ENCODE results near the gene REXO4. TPM values are rescaled to one million over a fixed set of nuclear protein-coding genes. Genes with fewer than 3 reads are reported as not detected.

REXO4 gene
- 10 to 100 TPM; 13.4 to 13.8 TPM for total RNA-seq

GRCh38 chr9:133417541-133418461, at the start of gene REXO4:
TSS of gene REXO4 (minus strand) at chr9:133418010. CDS start at chr9:133417844, 166 bp downstream.
- TF ChIP-seq CTCF (IDR thresholded peaks at IDR 0.05), result no peak
- H3K4me1 ChIP-seq, result peaks cover 0 to 31% of the 10 kb centered on the region in 2 donors
- DNase-seq (ENCODE audit: low spot score), result peak; percentile 80

GRCh38 chr9:133467101-133467500, 49.3 kb upstream of the REXO4 start:
- H3K4me1 ChIP-seq, result no peaks in the 10 kb centered on the region
- no peaks in the 10 kb centered on the region for H3K36me3 ChIP-seq
- no peaks in the 10 kb centered on the region for H3K9me3 ChIP-seq
- TF ChIP-seq CTCF (IDR thresholded peaks at IDR 0.05), result no peak
- no peak overlapping the region for H3K4me3 ChIP-seq
- no peak for DNase-seq (ENCODE audit: low spot score)
- H3K27ac ChIP-seq, result no peak overlapping the region
- H3K27me3 ChIP-seq, result no peaks in the 10 kb centered on the region

More at GRCh38 chr9:133417541-133418461, at the start of gene REXO4:
- H3K9me3 ChIP-seq, result no peaks in the 10 kb centered on the region
- no peaks in the 10 kb centered on the region for H3K27me3 ChIP-seq
- H3K36me3 ChIP-seq, result peaks cover 10% of the 10 kb centered on the region
- peak within 1 kb of the TSS; percentile 81 to 83 for H3K27ac ChIP-seq
- H3K4me3 ChIP-seq, result peak within 1 kb of the TSS; percentile 75 to 89

GRCh38 chr9:133465984-133466383, 48.2 kb upstream of the REXO4 start:
- H3K4me1 ChIP-seq, result peaks cover 0 to 3% of the 10 kb centered on the region in 2 donors
- no peaks in the 10 kb centered on the region for H3K27me3 ChIP-seq
- H3K36me3 ChIP-seq, result no peaks in the 10 kb centered on the region
- no peak for DNase-seq (ENCODE audit: low spot score)
- H3K4me3 ChIP-seq, result no peak overlapping the region
- no peak for TF ChIP-seq CTCF (IDR thresholded peaks at IDR 0.05)
- no peak overlapping the region for H3K27ac ChIP-seq
- H3K9me3 ChIP-seq, result no peaks in the 10 kb centered on the region

GRCh38 chr9:133464638-133465037, 46.8 kb upstream of the REXO4 start:
- Histone ChIP-seq H3K9me3 (no peaks in the 10 kb centered on the region), H3K27me3 (no peaks in the 10 kb centered on the region), H3K4me3 (no peak overlapping the region), H3K27ac (no peak overlapping the region), H3K4me1 (peaks cover 0 to 12% of the 10 kb centered on the region in 2 donors), H3K36me3 (no peaks in the 10 kb centered on the region)
- TF ChIP-seq CTCF (IDR thresholded peaks at IDR 0.05), result no peak
- no peak for DNase-seq (ENCODE audit: low spot score)

- no peak overlapping the region for H3K4me3 ChIP-seq
- H3K4me1 ChIP-seq, result peaks cover 0 to 15% of the 10 kb centered on the region in 2 donors
- no peak for DNase-seq (ENCODE audit: low spot score)
- no peak overlapping the region for H3K27ac ChIP-seq
- no peak for TF ChIP-seq CTCF (IDR thresholded peaks at IDR 0.05)
- no peaks in the 10 kb centered on the region for H3K9me3 ChIP-seq
- H3K36me3 ChIP-seq, result no peaks in the 10 kb centered on the region
- H3K27me3 ChIP-seq, result no peaks in the 10 kb centered on the region
Measured at GRCh38 chr9:133463864-133464615, 46.2 kb upstream of the REXO4 start.
